ENCODE results near the gene PDE6B.
"Not testable (repeated sequence)": the region's sequence is repeated elsewhere in the genome, so short reads cannot be mapped to it uniquely, and the experiment has no call there.

PDE6B gene

GRCh38 chr4:658681-659667, 33.6 kb downstream of the PDE6B start:
- DNase-seq, result no peak

GRCh38 chr4:659851-660250, 34.5 kb downstream of the PDE6B start:
- DNase-seq, result no peak

- no peak for DNase-seq
Observed at GRCh38 chr4:660401-660800, 35.0 kb downstream of the PDE6B start.

GRCh38 chr4:661231-661630, 35.9 kb downstream of the PDE6B start:
- DNase-seq, result no peak

- no peak for DNase-seq
Observed at GRCh38 chr4:661881-662761, 36.7 kb downstream of the PDE6B start.

GRCh38 chr4:663046-663437, 37.7 kb downstream of the PDE6B start:
- no peak for DNase-seq

GRCh38 chr4:663438-664428, 38.4 kb downstream of the PDE6B start:
- peak; percentile 91 for DNase-seq

GRCh38 chr4:664713-665231, 39.4 kb downstream of the PDE6B start:
- DNase-seq, result no peak

- no peak for DNase-seq
Observed at GRCh38 chr4:665381-665750, 40.0 kb downstream of the PDE6B start.

- DNase-seq, result no peak
Observed at GRCh38 chr4:665751-666435, 40.5 kb downstream of the PDE6B start.

GRCh38 chr4:666436-666810, 41.0 kb downstream of the PDE6B start:
- no peak for DNase-seq

GRCh38 chr4:666822-667544, 41.6 kb downstream of the PDE6B start:
- no peak for DNase-seq

GRCh38 chr4:667545-667925, 42.2 kb downstream of the PDE6B start:
- no peak for DNase-seq

GRCh38 chr4:668219-668618, 42.8 kb downstream of the PDE6B start:
- not testable (repeated sequence) for DNase-seq

GRCh38 chr4:669806-670559, 44.6 kb downstream of the PDE6B start:
- DNase-seq, result peak; percentile 79

- no peak for DNase-seq
Observed at GRCh38 chr4:671769-672168, 46.4 kb downstream of the PDE6B start.

GRCh38 chr4:673349-674091, 48.1 kb downstream of the PDE6B start:
- DNase-seq, result no peak

GRCh38 chr4:674172-675035, 49.0 kb downstream of the PDE6B start, which contains the start of the genes ATP5ME and MYL5:
ATP5ME (minus strand) TSS chr4:674276; CDS start chr4:674247, 29 bp downstream.
MYL5 (plus strand) TSS chr4:674542; CDS start chr4:678027, 3,485 bp downstream.
- DNase-seq, result peak; percentile 95

All from NCI-H82 (cell line).